Stimulated activated CD4-positive, alpha-beta T cell treated with anti-CD3 and anti-CD28 coated beads, TNF-alpha, amount 100 ng/mL, for 24 hours (primary cell): ENCODE data around the gene CHM.
A peak's percentile ranks its signal among the peaks of the same experiment; 100 is the strongest.
"Not testable (repeated sequence)": the region's sequence is repeated elsewhere in the genome, so short reads cannot be mapped to it uniquely, and the experiment has no call there.

Experiments
- DNase-seq, 3 experiments: peaks; one replicate each; pipeline ENCODE4 v3.0.0-alpha.2; 2020; ENCODE audit warnings: low read depth in 3 of 3

CHM gene

GRCh38 chrX:86047174-86047935 is at the start of gene CHM:
CHM (minus strand) TSS chrX:86047558; CDS start chrX:86047532, 26 bp downstream.
- DNase-seq = peak; percentile 21 to 44 (median 39)

GRCh38 chrX:86078650-86079049 is 31.3 kb upstream of the CHM start:
- no peak for DNase-seq

- DNase-seq = no peak
Observed at GRCh38 chrX:86066998-86067397, 19.6 kb upstream of the CHM start.

- no peak for DNase-seq
Observed at GRCh38 chrX:86061407-86061806, 14.0 kb upstream of the CHM start.

GRCh38 chrX:86051741-86052140 is 4.4 kb upstream of the CHM start:
- no peak for DNase-seq

- DNase-seq = no peak
Observed at GRCh38 chrX:86047936-86048280, 550 bp upstream of the CHM start.

GRCh38 chrX:86044216-86044615 is 3.1 kb downstream of the CHM start:
- no peak for DNase-seq

GRCh38 chrX:86039625-86040568 is 7.5 kb downstream of the CHM start:
- DNase-seq = no peak

GRCh38 chrX:86033385-86033784 is 14.0 kb downstream of the CHM start:
- DNase-seq = no peak

GRCh38 chrX:86028681-86029080 is 18.7 kb downstream of the CHM start:
- DNase-seq = no peak

- no peak for DNase-seq
Observed at GRCh38 chrX:86023811-86024210, 23.5 kb downstream of the CHM start.

GRCh38 chrX:86021652-86022289 is 25.6 kb downstream of the CHM start:
- no peak for DNase-seq

- no peak for DNase-seq
Observed at GRCh38 chrX:86016139-86016538, 31.2 kb downstream of the CHM start.

- DNase-seq = peak in 1 of 3 experiments; percentile 4
Observed at GRCh38 chrX:86014959-86015358, 32.4 kb downstream of the CHM start.

- DNase-seq = no peak
Observed at GRCh38 chrX:86014421-86014820, 32.9 kb downstream of the CHM start.

GRCh38 chrX:86013792-86014191 is 33.6 kb downstream of the CHM start:
- no peak for DNase-seq

- DNase-seq = no peak
Observed at GRCh38 chrX:86012188-86012587, 35.2 kb downstream of the CHM start.

- DNase-seq = not testable (repeated sequence)
Observed at GRCh38 chrX:86009803-86010202, 37.6 kb downstream of the CHM start.

GRCh38 chrX:86007891-86008290 is 39.5 kb downstream of the CHM start:
- DNase-seq = not testable (repeated sequence)

GRCh38 chrX:86002076-86002896 is 45.1 kb downstream of the CHM start:
- no peak for DNase-seq

- DNase-seq = no peak
Observed at GRCh38 chrX:85998954-85999353, 48.4 kb downstream of the CHM start.
